Measurements from ENCODE around the gene SPOCD1.

DNA sequence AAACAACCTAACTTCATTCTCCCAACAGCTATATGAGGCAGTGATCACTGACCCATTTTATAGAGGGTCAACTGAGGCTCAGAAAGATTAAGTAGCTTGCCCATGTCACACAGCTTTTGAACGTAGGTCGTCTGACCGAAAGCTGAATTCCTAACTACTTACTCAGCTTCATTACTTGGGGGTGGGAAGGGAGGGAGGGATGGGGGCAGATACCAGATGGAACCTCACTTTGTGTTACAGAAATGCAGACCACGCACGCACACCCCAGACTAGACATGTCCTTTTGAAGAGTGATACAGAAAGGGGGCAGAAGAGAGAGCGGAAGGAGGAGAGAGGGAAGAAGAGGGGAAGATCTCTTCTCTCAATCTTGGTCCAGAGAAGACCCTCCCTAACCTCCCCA is 53.9 kb downstream of the SPOCD1 start:
- TF ChIP-seq MAZ (IDR thresholded peaks at IDR 0.05; ENCODE audit: borderline replicate concordance, low read depth, low read length) (peak; percentile 35; the same call in 1 of the 2 replicates), CEBPB (IDR thresholded peaks at IDR 0.05; ENCODE audit: low read depth, low read length) (no peak), USF2 (IDR thresholded peaks at IDR 0.05; ENCODE audit: low read depth, low read length) (no peak), CHD1 (IDR thresholded peaks at IDR 0.05; ENCODE audit: low read depth, low read length) (no peak), RFX5 (IDR thresholded peaks at IDR 0.05; ENCODE audit: low read depth, low read length) (no peak)
